Hypothalamus (tissue), 51 donors: ENCODE data around the gene SNX7.

Experiments
- DNase-seq, 51 donors: peaks; one replicate each; lab custom pipeline; 2025; lab: John Stamatoyannopoulos, UW

Gene SNX7

DNA sequence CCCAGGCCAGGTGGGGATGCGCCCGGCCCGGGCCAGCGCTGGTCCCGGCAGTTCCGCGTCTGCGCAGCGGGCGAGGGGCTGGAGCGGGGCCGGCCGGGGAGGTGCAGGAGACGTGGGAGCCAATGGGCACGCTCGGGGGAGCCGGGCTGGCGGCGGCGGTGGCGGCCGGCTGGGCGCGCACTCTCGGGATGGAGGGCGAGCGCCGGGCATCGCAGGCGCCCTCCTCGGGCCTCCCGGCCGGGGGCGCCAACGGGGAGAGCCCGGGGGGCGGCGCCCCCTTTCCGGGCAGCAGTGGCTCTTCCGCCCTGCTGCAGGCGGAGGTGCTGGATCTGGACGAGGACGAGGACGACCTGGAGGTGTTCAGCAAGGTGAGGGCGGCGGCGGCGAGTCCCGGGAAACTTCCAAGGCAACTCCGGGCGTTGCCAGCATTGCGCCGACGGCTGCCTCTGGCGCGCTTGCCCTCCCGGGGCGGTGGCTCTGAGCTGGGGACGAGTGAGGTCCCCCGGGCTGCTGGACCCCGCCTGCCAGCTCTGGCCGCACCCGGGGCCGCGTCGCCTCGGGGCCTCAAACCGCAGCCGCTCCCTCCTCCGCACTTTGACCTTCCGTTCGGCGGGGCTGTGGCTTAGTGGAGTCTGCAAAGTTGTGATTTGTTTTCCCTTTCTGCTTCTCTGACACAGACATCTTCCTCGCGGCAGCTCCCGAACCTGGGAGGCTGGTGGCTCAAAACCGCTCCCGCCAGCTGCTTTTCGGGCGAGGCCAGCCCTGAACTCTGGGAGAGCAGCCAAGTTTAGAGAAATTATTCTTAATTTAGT is at the start of gene SNX7:
Gene SNX7, plus strand, starts transcription at position 178 of the 812 bp plus-strand sequence. Its CDS starts 11 bp downstream, at position 189.
- peak in 50 of 51 donors; percentile 14 to 86 (median 66) for DNase-seq

DNA sequence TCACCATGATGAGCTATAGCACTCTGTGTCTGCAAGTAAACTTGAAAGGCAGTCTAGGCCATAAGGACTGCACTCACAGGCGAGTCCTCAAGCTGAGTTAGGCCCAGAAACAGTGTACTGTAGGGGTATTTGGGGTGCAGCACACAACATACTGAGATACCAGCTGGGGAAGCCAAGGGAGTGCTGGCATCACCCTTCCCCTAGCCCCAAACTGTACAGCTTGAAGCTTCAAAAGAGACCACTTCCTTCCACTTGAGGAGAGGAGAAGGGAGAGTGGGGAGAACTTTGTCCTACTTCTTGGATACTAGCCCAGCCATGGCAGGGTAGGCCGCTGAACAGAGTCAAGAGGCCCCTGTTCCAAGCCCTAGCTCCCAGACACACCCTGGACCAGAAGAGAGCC is 24.2 kb upstream of the SNX7 start:
- no peak for DNase-seq

DNA sequence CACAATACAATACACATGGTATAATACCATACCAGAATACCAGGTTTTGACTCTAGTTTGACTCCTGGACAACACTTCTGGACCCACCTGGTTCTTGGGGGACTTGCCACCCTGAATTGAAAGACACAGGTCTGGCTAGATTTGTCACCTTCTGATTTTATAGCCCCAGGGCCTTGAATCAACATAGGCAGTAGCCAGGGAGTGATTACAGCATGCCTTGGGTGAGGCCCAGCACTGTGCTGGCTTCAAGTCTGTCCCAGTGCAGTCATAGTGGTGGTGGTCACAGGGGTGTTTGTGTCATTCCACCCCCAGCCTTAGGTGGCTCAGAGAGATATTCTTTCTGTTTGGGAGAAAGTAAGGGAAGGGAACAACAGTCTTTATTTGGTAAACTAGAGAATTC is 23.3 kb upstream of the SNX7 start:
- no peak for DNase-seq

- no peak for DNase-seq
Observed at GRCh38 chr1:98644510-98644909, 17.0 kb upstream of the SNX7 start.

DNA sequence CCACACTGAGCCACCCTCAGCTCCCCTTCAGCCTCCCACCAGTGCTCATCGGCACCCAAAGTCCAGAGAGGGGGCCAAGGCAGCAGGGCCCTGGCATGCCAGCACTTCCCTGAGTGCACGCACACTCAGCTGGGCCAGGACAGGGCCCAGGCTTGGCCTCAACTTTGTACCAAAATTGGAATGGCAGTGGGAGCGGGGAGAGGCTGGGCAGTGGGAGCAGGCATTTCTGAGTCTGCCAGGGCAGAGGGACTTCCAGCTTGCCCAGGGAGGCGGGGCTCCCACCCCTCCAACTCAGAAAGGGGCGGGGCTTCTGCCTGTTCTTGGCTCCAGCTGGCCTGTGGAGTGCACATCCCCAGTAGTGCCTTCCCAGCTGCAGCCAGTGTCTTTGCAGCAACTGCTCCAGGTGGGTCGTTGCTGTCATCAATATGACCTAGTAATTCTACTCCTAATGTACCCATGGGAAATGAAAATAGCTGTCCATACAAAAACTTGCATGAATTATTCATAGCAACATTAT is 10.3 kb upstream of the SNX7 start:
- DNase-seq, result no peak

DNA sequence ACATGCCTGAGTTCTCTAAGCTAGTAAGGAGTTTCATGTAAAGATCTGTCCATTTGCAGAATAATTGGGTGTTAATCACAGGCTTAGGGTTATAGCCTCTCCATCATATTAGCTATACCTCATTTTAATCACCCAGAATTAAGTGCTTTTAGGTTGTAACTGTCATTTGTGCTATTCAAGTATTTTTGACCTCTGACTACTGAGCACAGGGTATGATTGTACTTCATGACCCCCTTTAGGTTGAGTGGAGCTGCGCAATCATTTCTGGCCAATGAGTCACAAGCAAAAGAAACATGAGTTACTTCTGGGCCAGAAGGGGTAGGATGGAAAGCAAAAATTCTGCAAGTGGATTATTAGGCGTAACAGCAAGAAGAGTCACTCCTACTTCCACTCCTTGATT is 8.4 kb upstream of the SNX7 start:
- DNase-seq, result no peak

- no peak for DNase-seq
Observed at GRCh38 chr1:98659879-98660278, 1.6 kb upstream of the SNX7 start.

- DNase-seq, result peak in 2 of 51 donors; percentile 22 to 64
Observed at GRCh38 chr1:98660940-98661543, 479 bp upstream of the SNX7 start.

- DNase-seq, result peak in 6 of 51 donors; percentile 23 to 57 (median 27)
Observed at GRCh38 chr1:98662356-98662670, 792 bp downstream of the SNX7 start.

DNA sequence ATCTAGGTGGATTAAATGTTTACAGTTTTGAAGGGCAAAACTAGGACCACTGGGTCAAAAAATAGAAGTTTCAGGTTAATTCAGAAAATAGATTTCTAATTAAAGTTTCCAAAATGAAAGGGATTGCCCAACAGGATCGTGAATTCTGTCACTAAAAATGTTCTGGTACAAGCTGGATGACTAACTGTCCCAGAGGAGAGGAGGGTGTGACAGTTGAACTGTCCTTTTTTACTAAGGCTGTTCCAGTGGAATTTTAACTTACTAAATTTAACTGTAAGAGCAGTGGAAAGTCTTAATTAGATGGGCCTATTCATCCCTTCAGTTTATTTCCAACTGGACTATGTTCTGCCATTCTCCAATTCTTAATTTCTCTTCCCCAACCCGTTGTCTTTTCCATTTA is 7.2 kb downstream of the SNX7 start:
- no peak for DNase-seq

DNA sequence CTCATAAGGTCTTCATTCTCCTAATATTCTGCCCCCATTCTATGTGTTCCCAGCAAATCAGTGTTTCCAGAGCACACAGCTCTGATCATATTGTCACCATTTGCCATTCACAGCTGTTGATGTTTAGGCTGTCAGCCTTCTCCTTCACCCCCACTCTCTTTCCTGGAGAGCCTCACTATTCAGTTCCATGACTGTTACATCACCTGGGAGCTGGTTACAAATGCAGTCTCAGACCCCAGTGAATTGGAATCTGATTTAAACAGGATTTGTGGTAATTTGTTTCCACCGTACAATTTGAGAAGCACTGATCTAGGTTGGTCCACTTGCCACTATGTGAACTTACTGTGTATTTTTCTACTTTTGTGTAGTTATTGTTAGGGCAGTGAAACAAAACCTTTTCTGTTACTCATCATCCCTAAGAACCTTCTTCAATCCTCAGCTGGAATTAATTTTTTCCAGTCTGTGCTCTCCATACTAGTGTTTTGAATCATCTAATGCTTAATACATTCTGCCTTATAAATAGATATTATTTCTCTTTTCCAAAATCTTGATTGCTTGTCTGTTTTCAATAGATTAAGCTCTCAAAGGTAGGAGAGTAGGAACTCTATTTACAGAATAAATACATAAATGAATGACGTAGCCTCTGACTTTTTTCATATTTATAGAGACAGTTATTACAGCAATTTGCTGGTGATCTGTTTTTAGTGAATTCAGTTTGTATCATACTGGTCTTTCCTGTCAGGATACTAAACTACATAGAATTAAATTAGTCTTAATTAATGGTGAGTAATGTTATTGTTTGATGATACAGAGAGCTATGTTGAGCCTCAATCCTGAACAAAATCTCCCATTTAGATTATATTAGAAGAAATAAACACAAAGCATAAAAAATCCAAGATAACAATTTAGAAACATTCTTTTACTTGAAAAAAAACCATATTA is 8.1 kb downstream of the SNX7 start:
- no peak for DNase-seq

DNA sequence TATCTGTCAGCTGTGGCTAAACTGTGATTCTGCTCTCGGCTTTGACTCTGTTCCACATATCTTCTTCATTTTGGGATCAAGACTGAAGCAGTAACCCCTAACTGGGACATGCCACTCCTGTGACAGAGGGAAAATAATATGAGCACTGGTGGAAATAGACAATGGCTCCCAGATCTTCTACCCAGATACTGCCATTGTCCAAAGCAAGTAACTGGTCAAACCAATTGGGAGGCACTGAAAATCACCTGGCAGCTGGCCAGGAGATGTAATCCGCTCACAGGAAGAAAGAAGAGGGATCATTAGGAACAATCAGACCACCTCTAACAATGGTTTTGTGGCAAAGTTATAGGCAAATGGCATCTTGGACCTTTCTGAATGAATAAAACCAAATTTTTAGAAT is 10.7 kb downstream of the SNX7 start:
- no peak for DNase-seq

- no peak for DNase-seq
Observed at GRCh38 chr1:98674075-98674781, 12.7 kb downstream of the SNX7 start.

DNA sequence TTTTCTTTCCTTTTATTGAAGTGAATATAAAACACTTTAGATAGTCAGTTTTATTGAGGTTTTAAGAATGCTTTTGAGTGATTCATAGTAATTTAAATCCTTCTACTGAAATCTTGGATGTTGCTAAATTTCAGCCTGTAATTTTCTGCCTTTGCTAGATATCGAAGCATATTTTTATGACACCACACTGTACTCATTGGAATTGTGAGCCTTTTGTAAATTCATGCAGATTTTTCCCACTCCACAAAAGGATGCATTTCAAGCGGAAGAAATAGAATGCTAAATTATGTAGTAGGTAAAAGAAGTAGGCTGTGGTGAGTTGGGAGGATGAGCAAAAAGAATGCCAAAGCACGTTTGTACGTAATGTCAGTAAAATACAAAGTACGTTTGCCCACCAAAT is 13.8 kb downstream of the SNX7 start:
- DNase-seq, result peak in 1 of 51 donors; percentile 21

GRCh38 chr1:98677288-98677687 is 15.8 kb downstream of the SNX7 start:
- no peak for DNase-seq

DNA sequence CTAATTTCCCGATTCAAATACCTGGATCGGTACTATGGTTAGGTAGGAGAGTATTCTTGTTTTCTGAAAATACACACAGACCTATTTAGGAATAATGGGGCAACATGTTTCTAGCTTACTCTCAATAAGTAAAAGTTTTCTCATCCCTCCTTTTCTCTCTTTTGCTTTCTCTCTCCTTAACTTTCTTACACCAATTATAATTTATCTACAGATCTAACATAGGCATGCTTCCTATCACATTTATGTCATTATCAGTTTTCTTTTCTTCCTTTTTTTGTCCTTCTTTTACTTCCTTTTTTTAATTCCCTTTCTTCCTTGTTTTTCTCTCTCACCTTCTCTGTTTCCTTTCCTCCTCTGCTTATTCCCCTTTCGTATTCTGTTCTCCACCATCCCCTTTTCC is 20.3 kb downstream of the SNX7 start:
- no peak for DNase-seq

DNA sequence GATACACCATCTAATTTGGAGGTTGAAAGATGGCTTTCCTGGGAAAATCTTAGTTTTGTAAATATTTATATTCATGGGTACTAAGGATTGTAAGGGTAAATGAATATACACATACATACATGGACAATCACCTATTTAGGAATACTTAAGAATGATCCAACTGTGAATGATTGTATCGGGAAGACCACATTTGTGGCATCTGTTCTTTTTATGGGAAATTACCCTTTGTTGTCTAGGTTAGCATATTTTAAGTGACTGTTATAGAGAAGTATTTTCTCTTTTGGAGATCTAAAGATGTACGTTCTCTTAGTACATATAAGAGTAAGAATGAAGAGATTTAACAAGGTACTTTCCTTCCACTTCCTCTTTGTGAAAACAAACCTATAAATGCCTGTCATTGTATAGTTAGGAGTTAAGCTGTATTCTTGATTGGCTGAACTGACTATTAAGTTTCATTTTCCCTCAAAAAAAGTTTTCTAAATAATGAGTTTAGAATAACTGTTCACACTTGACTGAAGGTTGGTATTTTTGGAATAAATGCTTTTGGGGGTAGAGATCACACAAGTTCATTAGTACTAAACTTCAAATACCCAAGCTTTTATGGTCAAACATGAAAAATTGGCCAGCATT is 26.7 kb downstream of the SNX7 start:
- no peak for DNase-seq

DNA sequence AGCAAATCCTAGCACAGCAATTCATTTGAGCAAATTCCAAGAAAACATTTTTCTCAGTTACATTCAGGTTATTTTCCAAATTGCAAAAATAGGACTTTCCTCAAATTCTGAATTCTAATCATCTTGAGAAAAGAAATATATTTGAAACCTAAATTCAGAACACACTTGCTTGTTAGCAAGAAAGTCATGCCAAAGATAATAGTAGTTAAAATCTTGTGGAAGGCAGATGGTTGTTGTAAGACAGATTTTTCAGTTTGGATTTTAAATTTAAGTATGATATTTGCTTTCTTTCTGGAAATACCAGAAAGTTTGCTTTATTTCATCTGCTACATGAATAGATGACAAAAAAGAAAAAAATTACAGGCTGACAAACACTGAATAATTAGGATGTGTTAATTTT is 29.1 kb downstream of the SNX7 start:
- no peak for DNase-seq

GRCh38 chr1:98692482-98692881 is 31.0 kb downstream of the SNX7 start:
- no peak for DNase-seq

- no peak for DNase-seq
Observed at GRCh38 chr1:98693385-98693784, 31.9 kb downstream of the SNX7 start.
